NT2/D1 (cell line): ENCODE measurements around the gene CCDC92.

Source experiments
- DNase-seq: peaks from one replicate; pipeline ENCODE4 v3.0.0-alpha.2; 2011; ENCODE audit warnings: low read depth, low spot score
- H3K27me3 ChIP-seq: 2 replicates; pipeline ENCODE4 v1.6.0; 2011; ENCODE audit warnings: mild to moderate bottlenecking; ENCODE audit not compliant: insufficient read length, insufficient read depth
- H3K36me3 ChIP-seq: 2 replicates; pipeline ENCODE4 v1.6.1; 2011; ENCODE audit warnings: mild to moderate bottlenecking, low read length, mixed read lengths; ENCODE audit not compliant: insufficient read depth, insufficient read length
- H3K4me1 ChIP-seq: 2 replicates; pipeline ENCODE4 v1.5.1; 2011; ENCODE audit not compliant: insufficient read depth, insufficient read length
- H3K4me3 ChIP-seq: 2 replicates; pipeline ENCODE4 v1.5.1; 2011; ENCODE audit warnings: low read depth; ENCODE audit not compliant: insufficient read length
- H3K9ac ChIP-seq: 2 replicates; pipeline ENCODE4 v1.6.0; 2011; ENCODE audit warnings: low read depth; ENCODE audit not compliant: insufficient read length
- H3K9me3 ChIP-seq: 2 replicates; pipeline ENCODE4 v1.5.1; 2011; ENCODE audit warnings: mild to moderate bottlenecking, low read length; ENCODE audit not compliant: insufficient read depth
- SUZ12 ChIP-seq: IDR thresholded peaks from 2 replicates; pipeline ENCODE4 v1.6.1; 2011; ENCODE audit not compliant: insufficient read length, insufficient read depth; ENCODE audit errors: extremely low read depth
- YY1 ChIP-seq: IDR thresholded peaks from 2 replicates; pipeline ENCODE4 v1.6.1; 2011; ENCODE audit not compliant: insufficient read length, insufficient read depth
- ZNF274 ChIP-seq: IDR thresholded peaks from 2 replicates; pipeline ENCODE4 v1.6.1; 2011; ENCODE audit warnings: mild to moderate bottlenecking, low read depth, low read length

Gene CCDC92

DNA sequence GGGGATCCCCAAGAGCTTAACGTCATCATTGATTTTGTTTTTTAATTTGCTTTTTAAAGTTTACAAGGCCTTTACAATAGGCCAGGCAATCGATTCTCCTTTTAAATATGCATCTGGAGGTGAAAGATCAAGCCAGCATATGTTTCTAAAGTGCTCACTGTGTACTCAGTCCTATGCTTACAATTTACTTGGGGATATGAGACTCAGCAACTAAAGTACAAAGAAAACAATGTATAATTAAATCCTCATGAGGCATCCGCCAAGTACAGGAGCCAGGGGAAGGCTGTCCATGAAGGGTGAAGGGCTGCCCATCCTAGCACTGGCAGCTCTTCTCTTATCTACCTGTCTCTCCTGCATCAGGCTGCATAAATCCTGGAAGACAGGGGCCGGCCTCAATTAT lies 11.8 kb downstream of the CCDC92 start:
- no peak for TF ChIP-seq SUZ12
- no peak for TF ChIP-seq YY1
- TF ChIP-seq ZNF274: no peak
- Histone ChIP-seq H3K4me3 (no peak overlapping the region), H3K4me1 (peaks cover 3% of the 10 kb centered on the region), H3K27me3 (peaks cover 76% of the 10 kb centered on the region), H3K9me3 (no peaks in the 10 kb centered on the region), H3K36me3 (no peaks in the 10 kb centered on the region), H3K9ac (no peak overlapping the region)
- DNase-seq: no peak

GRCh38 chr12:123960029-123960735 lies 12.4 kb downstream of the CCDC92 start:
- TF ChIP-seq ZNF274 (no peak), YY1 (no peak), SUZ12 (no peak)
- Histone ChIP-seq H3K9me3 (no peaks in the 10 kb centered on the region), H3K4me1 (peaks cover 3% of the 10 kb centered on the region), H3K9ac (no peak overlapping the region), H3K36me3 (no peaks in the 10 kb centered on the region), H3K4me3 (no peak overlapping the region), H3K27me3 (peaks cover 76% of the 10 kb centered on the region)
- no peak for DNase-seq

- no peak overlapping the region for H3K9ac ChIP-seq
- no peaks in the 10 kb centered on the region for H3K36me3 ChIP-seq
- peaks cover 3% of the 10 kb centered on the region for H3K4me1 ChIP-seq
- no peak for TF ChIP-seq ZNF274
- TF ChIP-seq SUZ12: no peak
- TF ChIP-seq YY1: no peak
- H3K9me3 ChIP-seq: no peaks in the 10 kb centered on the region
- H3K4me3 ChIP-seq: no peak overlapping the region
- no peak for DNase-seq
- H3K27me3 ChIP-seq: peaks cover 76% of the 10 kb centered on the region
Measured at GRCh38 chr12:123958876-123959275, 13.8 kb downstream of the CCDC92 start.

DNA sequence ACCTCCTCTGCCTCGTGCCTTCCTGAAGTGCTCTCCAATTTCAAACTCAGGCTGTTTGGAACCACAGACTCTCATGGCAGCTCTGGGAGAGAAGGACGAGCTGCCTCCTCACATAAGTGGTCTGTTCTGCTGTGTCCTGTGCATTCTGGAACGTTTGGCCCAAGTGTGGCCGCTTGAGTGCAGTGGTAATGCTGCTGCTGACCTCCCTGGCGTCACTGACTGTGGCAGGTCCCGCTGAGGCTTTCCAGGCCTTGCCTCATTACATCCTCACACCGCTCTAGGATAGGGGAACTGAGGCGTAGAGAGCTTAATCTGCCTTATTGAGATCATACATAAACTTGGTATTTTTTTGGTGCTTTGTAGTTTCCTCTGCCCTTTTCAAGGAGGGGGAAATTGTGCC lies 14.2 kb downstream of the CCDC92 start:
- no peaks in the 10 kb centered on the region for H3K36me3 ChIP-seq
- H3K9ac ChIP-seq: peak overlapping the region; percentile 11
- H3K27me3 ChIP-seq: peaks cover 72% of the 10 kb centered on the region
- H3K9me3 ChIP-seq: no peaks in the 10 kb centered on the region
- TF ChIP-seq SUZ12 (no peak), YY1 (no peak), ZNF274 (no peak)
- DNase-seq: no peak
- no peak overlapping the region for H3K4me3 ChIP-seq
- H3K4me1 ChIP-seq: peaks cover 3% of the 10 kb centered on the region

- H3K36me3 ChIP-seq: no peaks in the 10 kb centered on the region
- TF ChIP-seq ZNF274: no peak
- no peak for TF ChIP-seq YY1
- TF ChIP-seq SUZ12: no peak
- H3K4me1 ChIP-seq: peaks cover 3% of the 10 kb centered on the region
- H3K9ac ChIP-seq: no peak overlapping the region
- H3K27me3 ChIP-seq: peaks cover 59% of the 10 kb centered on the region
- no peak overlapping the region for H3K4me3 ChIP-seq
- H3K9me3 ChIP-seq: no peaks in the 10 kb centered on the region
- no peak for DNase-seq
Measured at GRCh38 chr12:123957196-123957595, 15.4 kb downstream of the CCDC92 start.

DNA sequence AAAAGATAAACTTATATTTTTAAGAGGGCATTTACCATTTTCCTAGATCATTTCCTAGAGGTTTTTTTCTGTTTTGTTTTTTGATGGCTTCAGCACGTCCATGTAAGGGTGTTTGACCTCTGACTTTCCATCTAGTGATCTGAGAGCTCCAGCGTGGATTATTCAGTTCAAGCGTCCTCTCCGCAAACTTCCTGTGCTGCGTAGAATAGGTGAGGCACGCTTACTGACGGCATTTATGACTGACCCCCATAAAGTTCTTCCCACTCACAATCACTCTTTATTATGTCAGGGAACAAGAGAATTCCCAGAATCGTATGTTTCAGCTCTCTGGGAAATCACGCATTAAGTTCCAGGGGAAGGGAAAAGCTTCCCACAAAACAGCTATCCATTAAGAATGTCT lies 16.4 kb downstream of the CCDC92 start:
- Histone ChIP-seq H3K4me1 (peaks cover 3% of the 10 kb centered on the region), H3K36me3 (no peaks in the 10 kb centered on the region), H3K9ac (no peak overlapping the region), H3K4me3 (no peak overlapping the region), H3K27me3 (peaks cover 52% of the 10 kb centered on the region), H3K9me3 (no peaks in the 10 kb centered on the region)
- no peak for TF ChIP-seq YY1
- TF ChIP-seq ZNF274: no peak
- DNase-seq: no peak

GRCh38 chr12:123954647-123955350 lies 17.8 kb downstream of the CCDC92 start:
- peaks cover 44% of the 10 kb centered on the region for H3K27me3 ChIP-seq
- no peak for DNase-seq

More at GRCh38 chr12:123954647-123955350, 17.8 kb downstream of the CCDC92 start:
- no peaks in the 10 kb centered on the region for H3K36me3 ChIP-seq
- peaks cover 3% of the 10 kb centered on the region for H3K4me1 ChIP-seq
- no peak for TF ChIP-seq YY1
- TF ChIP-seq ZNF274: no peak
- H3K9ac ChIP-seq: no peak overlapping the region
- no peaks in the 10 kb centered on the region for H3K9me3 ChIP-seq
- H3K4me3 ChIP-seq: no peak overlapping the region
